Breast epithelium (tissue), 3 donors: Measurements from ENCODE around the gene CGA.

ENCODE experiments used
- CTCF ChIP-seq, 3 donors: fragments of 450-650 bp; IDR thresholded peaks; one replicate each; pipeline ENCODE4 v1.5.1; 2016 to 2017; ENCODE audit warnings: antibody characterized with exemption in 3 of 3, mild to moderate bottlenecking in 3 of 3, moderate library complexity in 3 of 3
- POLR2AphosphoS5 ChIP-seq, 3 donors: sonication (generic); formaldehyde crosslinking; IDR thresholded peaks; one replicate each; pipeline ENCODE4 v1.6.1; 2017; ENCODE audit warnings: antibody characterized with exemption in 3 of 3

GRCh38 chr6:87118054-87118453 is 23.1 kb upstream of the CGA start:
- TF ChIP-seq CTCF (IDR thresholded peaks at IDR 0.05), result no peak
- TF ChIP-seq POLR2AphosphoS5 (IDR thresholded peaks at IDR 0.05), result no peak
